Heart left ventricle (tissue), 13 donors: Measurements from ENCODE around the gene KRTAP4-11.

Experiments used
- CTCF ChIP-seq, 12 donors: fragments of 200-600 bp; sonication (generic) in 4 of 12; IDR thresholded peaks; one replicate each; pipeline versions ENCODE4 v1.5.0 to v1.8.0; 2018 to 2022; ENCODE audit warnings: antibody characterized with exemption in 12 of 12, mild to moderate bottlenecking in 5 of 12
- POLR2A ChIP-seq, 2 donors: fragments of 450-650 bp; IDR thresholded peaks; one replicate each; pipeline ENCODE4 v1.6.1; 2017; ENCODE audit warnings: antibody characterized with exemption in 2 of 2, mild to moderate bottlenecking in 2 of 2, moderate library complexity in 2 of 2
- donor health status: ischemic (EF 13 %, LVEDD 7.1; RV severe dilation, severe dysfunction).
- donor health status: DM: no; HTN: yes; CAD: no.
- donor health status: DM: no; HTN: no; CAD: no.
- donor health status: ischemic (EF 25% LVEDD 6.9; RV normal size, moderate dysfunction).
- donor health status: ischemic (EF 25% LVEDD 5.7; RV mildly dilated, moderate dysfunction).
- donor health status: ischemic (EF 35%, LVEDD 5.7; RV mildly dilated, moderate dysfunction).
- donor health status: nonischemic (EF 11% LVEDD 7.7; RV severe dilation, severe dysfunction).
- donor health status: DM: yes; HTN: yes; CAD: no.
- donor health status: PGD.
- donor health status: ischemic (EF 29% LVEDD 5.4; RV normal size, mild dysfunction).
- donor health status: nonischemic (EF 23%, LVEDD 6.1; RV moderate dilation, normal function).

- TF ChIP-seq CTCF (IDR thresholded peaks at IDR 0.05) (no peak), POLR2A (IDR thresholded peaks at IDR 0.05) (no peak)
Observed at GRCh38 chr17:41082626-41083025, 35.5 kb downstream of the KRTAP4-11 start.
